ENCODE results near the gene LRP1.

DNA sequence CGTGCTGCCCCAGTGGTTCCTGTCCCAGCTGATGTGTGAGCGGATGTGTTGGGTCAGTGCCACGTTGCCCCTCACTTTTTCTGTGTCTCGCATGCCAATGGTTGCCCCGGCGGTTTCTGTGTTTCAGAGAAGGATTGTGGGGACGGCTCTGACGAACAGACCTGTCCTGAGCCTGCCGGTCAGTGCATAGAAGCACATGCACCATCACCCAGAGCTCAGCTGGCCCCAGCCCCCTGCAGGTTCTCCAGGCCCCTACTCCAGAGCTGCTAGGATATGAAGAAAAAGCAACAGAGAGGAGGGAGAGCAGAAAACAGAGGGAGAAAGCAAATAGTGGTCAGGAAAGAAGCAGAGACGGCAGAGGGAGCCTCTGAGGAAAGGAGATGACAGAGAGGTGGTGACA is 39.8 kb downstream of the LRP1 start:
- no peak for TF ChIP-seq EZH2 (IDR thresholded peaks at IDR 0.05)
- TF ChIP-seq POLR2AphosphoS5 (IDR thresholded peaks at IDR 0.05; ENCODE audit: borderline replicate concordance, low read depth, low read length): no peak
- TF ChIP-seq FOXP2 (optimal IDR thresholded peaks at IDR 0.05; ENCODE audit: control extremely low read depth, extremely low read length, insufficient read depth): no peak

Data from SK-N-MC (cell line).